ENCODE results near the gene PJA2.

PJA2 gene

GRCh38 chr5:109349388-109349787 lies 60.4 kb downstream of the PJA2 start:
- DNase-seq = no peak

DNA sequence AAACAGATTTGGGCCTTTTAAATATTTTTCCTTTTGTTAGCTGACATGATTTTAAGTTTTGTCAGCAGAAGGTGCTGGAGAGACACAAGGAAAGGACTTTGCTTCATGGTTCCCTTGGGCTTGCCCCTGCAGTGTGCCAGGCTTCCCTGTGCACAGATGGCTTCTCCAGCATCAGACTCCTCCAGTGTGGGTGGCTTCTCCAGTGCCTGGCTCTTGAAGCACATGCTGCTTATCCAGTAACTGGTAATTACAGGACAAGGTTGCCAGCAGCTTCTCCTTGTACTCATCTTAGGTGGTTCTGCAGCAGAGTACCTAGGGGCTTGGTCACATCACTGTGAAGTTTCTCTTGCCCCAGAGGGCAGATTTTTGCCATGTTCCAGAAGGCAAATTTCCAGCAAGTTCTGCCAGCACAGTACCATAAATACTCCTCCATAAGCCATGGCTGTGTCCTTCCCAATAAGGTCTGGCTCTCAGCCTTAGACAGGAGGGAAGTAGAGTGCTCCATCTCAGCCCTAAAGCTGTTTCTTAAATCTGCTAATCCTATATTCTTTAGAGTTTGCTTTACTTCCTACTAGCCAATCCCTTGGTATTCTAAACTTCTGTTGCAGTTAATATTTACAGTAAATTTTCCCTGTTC lies 62.4 kb downstream of the PJA2 start:
- DNase-seq = no peak

GRCh38 chr5:109345699-109346098 lies 64.1 kb downstream of the PJA2 start:
- DNase-seq = no peak

- no peak for DNase-seq
Measured at GRCh38 chr5:109340351-109340750, 69.4 kb downstream of the PJA2 start.

DNA sequence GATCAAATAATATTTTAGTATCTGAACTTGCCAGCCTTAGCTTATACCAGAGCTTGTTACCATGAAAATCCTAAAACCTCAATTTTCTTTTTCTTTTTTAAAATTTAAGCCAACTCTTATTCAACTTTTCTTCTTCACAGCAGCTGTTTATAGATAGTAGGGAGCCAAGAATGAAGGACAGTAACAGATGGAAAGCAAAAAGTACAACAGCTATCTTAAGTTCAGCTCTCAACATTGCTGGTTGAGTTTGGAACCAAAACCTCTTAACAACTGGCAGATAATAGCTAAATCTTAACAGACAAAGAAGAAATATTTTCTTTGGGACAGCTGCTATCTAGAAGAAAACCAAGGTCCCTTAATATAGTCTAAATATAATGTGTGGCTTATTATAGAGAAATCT lies 74.7 kb downstream of the PJA2 start:
- no peak for DNase-seq

GRCh38 chr5:109334056-109334455 lies 75.7 kb downstream of the PJA2 start:
- DNase-seq = no peak

- no peak for DNase-seq
Measured at GRCh38 chr5:109329333-109330237, 80.2 kb downstream of the PJA2 start.

GRCh38 chr5:109328626-109329025 lies 81.1 kb downstream of the PJA2 start:
- DNase-seq = no peak

- no peak for DNase-seq
Measured at GRCh38 chr5:109327570-109327969, 82.2 kb downstream of the PJA2 start.

DNA sequence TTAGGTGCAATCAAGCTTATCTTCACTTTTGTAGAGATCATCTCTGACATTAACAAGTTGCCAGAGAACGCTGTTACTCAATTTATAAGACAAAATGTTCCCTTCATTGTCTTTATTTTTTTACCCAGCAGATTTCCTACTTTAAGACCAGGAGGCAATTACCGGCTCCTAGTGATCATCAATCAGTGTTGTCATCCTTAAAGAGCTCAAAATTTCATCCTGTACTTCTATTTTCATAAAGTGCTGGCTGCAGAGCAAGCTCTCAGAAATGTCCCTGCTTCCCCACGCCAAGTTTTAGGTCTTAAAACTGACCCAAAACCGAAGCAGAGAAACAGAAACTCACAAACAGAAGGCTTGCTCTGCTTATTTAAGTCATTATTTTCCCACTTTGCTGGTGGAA lies 82.9 kb downstream of the PJA2 start:
- DNase-seq = no peak

- DNase-seq = no peak
Measured at GRCh38 chr5:109325456-109325855, 84.3 kb downstream of the PJA2 start.

DNA sequence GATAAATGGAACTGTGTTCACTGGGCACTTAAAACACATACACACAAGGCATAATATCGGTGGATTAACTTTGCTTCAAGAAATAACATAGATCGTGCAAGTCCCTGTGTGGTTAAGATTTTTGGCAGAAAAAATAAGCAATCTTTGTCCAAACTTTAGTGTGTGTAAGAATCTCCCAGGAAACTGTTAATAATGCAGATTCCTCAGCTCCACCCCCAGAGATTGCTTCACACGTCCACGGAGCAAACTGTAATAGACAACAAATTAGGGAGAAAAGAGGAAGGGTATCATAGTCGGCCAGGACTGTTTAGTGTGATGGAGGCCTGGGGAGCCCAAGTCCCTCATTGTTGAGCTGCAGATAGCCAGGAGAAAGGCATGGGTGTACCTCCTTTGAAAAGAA lies 84.8 kb downstream of the PJA2 start:
- DNase-seq = no peak

- DNase-seq = no peak
Measured at GRCh38 chr5:109324351-109324750, 85.4 kb downstream of the PJA2 start.

GRCh38 chr5:109322694-109323093 lies 87.1 kb downstream of the PJA2 start:
- no peak for DNase-seq

- no peak for DNase-seq
Measured at GRCh38 chr5:109319351-109319750, 90.4 kb downstream of the PJA2 start.

DNA sequence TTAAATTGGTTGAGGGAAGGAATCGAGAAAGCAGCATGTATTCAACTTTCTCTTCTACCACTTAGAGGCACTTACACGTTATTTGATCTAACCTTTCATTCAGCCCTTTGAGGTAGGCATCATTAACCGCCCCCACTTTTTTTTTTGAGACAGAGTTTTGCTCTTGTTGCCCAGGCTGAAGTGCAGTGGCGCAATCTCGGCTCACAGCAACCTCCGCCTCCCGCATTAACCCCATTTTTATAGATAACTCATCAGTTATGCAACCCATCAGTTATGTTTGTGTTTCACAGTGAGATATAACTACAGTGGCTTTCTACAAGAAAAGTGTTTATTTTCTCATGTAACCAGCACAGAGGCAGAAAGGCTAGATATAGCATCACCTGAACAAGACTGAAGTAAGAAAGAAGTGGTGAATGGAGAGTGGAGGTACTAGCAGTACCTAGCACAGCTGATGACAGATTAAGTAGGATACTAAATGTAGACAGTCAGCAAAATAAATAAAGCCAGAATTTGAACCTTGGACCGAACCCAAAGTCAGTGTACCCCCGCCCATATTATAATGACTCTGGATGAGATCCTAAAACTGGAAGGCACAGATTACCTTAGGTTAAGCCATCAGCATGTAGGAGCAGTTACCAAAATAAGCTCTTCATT lies 91.2 kb downstream of the PJA2 start:
- DNase-seq = no peak

- DNase-seq = no peak
Measured at GRCh38 chr5:109316634-109317033, 93.1 kb downstream of the PJA2 start.

DNA sequence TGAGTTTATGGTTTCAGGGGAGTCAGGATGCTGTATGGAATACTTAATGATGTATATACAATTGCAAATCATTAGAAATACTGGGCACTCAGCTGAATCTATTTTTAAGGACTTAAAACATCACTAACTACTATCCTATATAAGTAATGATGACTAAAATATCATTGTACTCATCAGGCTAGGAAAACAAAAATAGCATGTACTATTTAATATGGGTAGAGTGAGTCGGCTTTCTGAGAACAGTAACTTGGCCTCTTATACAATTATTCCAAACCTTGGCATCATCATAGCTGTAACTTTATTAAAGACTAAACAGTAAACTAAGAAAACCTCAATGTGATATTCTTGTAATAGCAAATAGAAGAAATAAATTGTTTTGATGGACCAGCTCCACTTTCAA lies 94.5 kb downstream of the PJA2 start:
- DNase-seq = no peak

GRCh38 chr5:109313127-109313526 lies 96.6 kb downstream of the PJA2 start:
- DNase-seq = no peak

GRCh38 chr5:109312695-109313094 lies 97.1 kb downstream of the PJA2 start:
- DNase-seq = no peak

DNA sequence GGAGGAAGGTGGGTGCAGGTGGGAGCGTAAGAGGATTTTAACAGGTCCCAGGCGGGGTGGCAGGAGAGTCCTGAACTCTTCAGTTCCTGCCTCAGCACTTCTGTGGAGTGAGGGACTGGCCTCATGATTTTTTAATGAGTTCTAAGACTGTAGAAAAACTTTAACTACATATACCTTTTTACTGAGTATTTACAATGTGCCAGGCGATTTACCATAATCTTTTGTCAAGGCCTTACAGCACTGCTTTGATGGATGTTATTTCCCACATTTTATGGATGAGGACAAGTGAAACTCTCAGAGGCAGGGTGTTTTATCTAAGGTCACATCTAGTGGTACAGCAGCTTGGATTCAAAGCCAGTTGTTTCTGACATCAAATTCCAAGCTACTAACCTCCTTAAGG lies 99.5 kb downstream of the PJA2 start:
- DNase-seq = no peak

- DNase-seq = no peak
Measured at GRCh38 chr5:109309326-109310063, 100.3 kb downstream of the PJA2 start.

GRCh38 chr5:109307951-109308350 lies 101.8 kb downstream of the PJA2 start:
- no peak for DNase-seq

Data from activated CD8-positive, alpha-beta memory T cell treated with anti-CD3 and anti-CD28 coated beads for 24 hours (primary cell).